ENCODE results near the gene ZMYM1. TPM values are rescaled to one million over a fixed set of nuclear protein-coding genes. Genes with fewer than 3 reads are reported as not detected.
"Not testable (repeated sequence)": the region's sequence is repeated elsewhere in the genome, so short reads cannot be mapped to it uniquely, and the experiment has no call there.

The ZMYM1 gene
- total RNA-seq, 6 donors from 2014 or later, result 6.3 to 16.6 (median 10.3) TPM

- TF ChIP-seq POLR2A (IDR thresholded peaks at IDR 0.05) (no peak), EP300 (IDR thresholded peaks at IDR 0.05) (no peak), CTCF (IDR thresholded peaks at IDR 0.05) (no peak), POLR2AphosphoS5 (IDR thresholded peaks at IDR 0.05) (no peak)
- Histone ChIP-seq H3K27me3 (no peaks in the 10 kb centered on the region), H3K4me3 (no peak overlapping the region), H3K4me1 (no peaks in the 10 kb centered on the region), H3K9me3 (no peaks in the 10 kb centered on the region), H3K36me3 (no peaks in the 10 kb centered on the region), H3K27ac (no peak overlapping the region)
- DNase-seq (no peak), ATAC-seq (ENCODE audit: low FRiP score in 2 of 2) (no peak)
Observed at GRCh38 chr1:35069746-35070145, 9.4 kb upstream of the ZMYM1 start.

GRCh38 chr1:35073265-35073811 is 5.8 kb upstream of the ZMYM1 start:
- TF ChIP-seq POLR2A (IDR thresholded peaks at IDR 0.05) (no peak), CTCF (IDR thresholded peaks at IDR 0.05) (no peak), POLR2AphosphoS5 (IDR thresholded peaks at IDR 0.05) (no peak), EP300 (IDR thresholded peaks at IDR 0.05) (no peak)
- Histone ChIP-seq H3K27ac (no peak overlapping the region), H3K9me3 (no peaks in the 10 kb centered on the region), H3K36me3 (no peaks in the 10 kb centered on the region), H3K27me3 (no peaks in the 10 kb centered on the region), H3K4me3 (no peak overlapping the region), H3K4me1 (no peaks in the 10 kb centered on the region)
- ATAC-seq (ENCODE audit: low FRiP score in 2 of 2) (no peak), DNase-seq (no peak)
- WGBS, 2 donors, result 65 to 81% methylated on average over 1 of the region's 1 CpG

- 80 to 84% methylated on average over 8 of the region's 8 CpGs for WGBS, 2 donors
- not testable (repeated sequence) for ATAC-seq (ENCODE audit: low FRiP score in 2 of 2); H3K36me3 ChIP-seq; DNase-seq; H3K27me3 ChIP-seq; H3K9me3 ChIP-seq; H3K4me3 ChIP-seq; H3K27ac ChIP-seq
- H3K4me1 ChIP-seq, result peaks cover 7 to 20% (median 13%) of the 10 kb centered on the region in 4 donors
Observed at GRCh38 chr1:35076426-35076825, 2.8 kb upstream of the ZMYM1 start.

- Histone ChIP-seq H3K27me3 (no peaks in the 10 kb centered on the region), H3K27ac (peak overlapping the region in 3 of 4 donors; percentile 75 to 93 (median 93)), H3K4me1 (peaks cover 7 to 20% (median 13%) of the 10 kb centered on the region in 4 donors), H3K9me3 (no peaks in the 10 kb centered on the region), H3K36me3 (no peaks in the 10 kb centered on the region), H3K4me3 (peak overlapping the region in 3 of 4 donors; percentile 67 to 74 (median 70))
- no peak for DNase-seq
- 92% methylated on average over 13 of the region's 13 CpGs for whole genome bisulfite sequencing, 2 donors
- TF ChIP-seq CTCF (IDR thresholded peaks at IDR 0.05), result no peak
- TF ChIP-seq POLR2A (IDR thresholded peaks at IDR 0.05), result no peak
- TF ChIP-seq POLR2AphosphoS5 (IDR thresholded peaks at IDR 0.05), result no peak
- TF ChIP-seq EP300 (IDR thresholded peaks at IDR 0.05), result no peak
- ATAC-seq (ENCODE audit: low FRiP score in 2 of 2), result no peak
Observed at GRCh38 chr1:35080171-35080854, 1.1 kb downstream of the ZMYM1 start.

GRCh38 chr1:35085421-35085820 is 6.2 kb downstream of the ZMYM1 start:
- H3K27me3 ChIP-seq, result no peaks in the 10 kb centered on the region
- no peak for DNase-seq
- H3K4me3 ChIP-seq, result no peak overlapping the region
- no peak for ATAC-seq (ENCODE audit: low FRiP score in 2 of 2)
- no peak overlapping the region for H3K27ac ChIP-seq
- TF ChIP-seq POLR2AphosphoS5 (IDR thresholded peaks at IDR 0.05) (no peak), CTCF (IDR thresholded peaks at IDR 0.05) (no peak), POLR2A (IDR thresholded peaks at IDR 0.05) (no peak)
- H3K36me3 ChIP-seq, result no peaks in the 10 kb centered on the region
- H3K9me3 ChIP-seq, result no peaks in the 10 kb centered on the region
- peaks cover 1 to 7% (median 3%) of the 10 kb centered on the region in 4 donors for H3K4me1 ChIP-seq

Measured in upper lobe of left lung (tissue), 6 donors.